Measurements from ENCODE around the gene NEDD8.
"Not testable (repeated sequence)": the region's sequence is repeated elsewhere in the genome, so short reads cannot be mapped to it uniquely, and the experiment has no call there.

Gene NEDD8

DNA sequence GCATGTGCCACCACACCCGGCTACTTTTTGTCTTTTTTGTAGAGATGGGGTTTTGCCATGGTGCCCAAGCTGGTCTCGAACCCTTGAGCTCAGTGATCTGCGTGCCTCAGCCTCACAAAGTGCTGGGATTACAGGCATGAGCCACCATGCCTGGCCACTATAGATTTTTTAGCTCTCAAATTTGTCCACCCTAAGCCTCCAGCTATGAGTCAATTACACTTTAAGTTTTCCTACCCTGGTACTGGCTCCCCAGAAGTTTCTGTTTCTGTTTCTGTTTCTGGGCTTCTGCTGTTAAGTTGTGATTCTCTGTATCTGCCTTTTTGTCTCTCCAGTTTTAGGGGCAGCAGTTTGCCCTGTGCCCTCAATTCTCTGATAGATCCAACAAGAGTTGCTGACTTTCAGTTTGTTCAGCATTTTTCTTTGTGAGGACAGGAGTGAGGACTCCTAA lies 14.6 kb upstream of the NEDD8 start:
- H3K27ac ChIP-seq, result no peak overlapping the region
- TF ChIP-seq ZFX (IDR thresholded peaks at IDR 0.05), result no peak
- TF ChIP-seq, protein P1, sequence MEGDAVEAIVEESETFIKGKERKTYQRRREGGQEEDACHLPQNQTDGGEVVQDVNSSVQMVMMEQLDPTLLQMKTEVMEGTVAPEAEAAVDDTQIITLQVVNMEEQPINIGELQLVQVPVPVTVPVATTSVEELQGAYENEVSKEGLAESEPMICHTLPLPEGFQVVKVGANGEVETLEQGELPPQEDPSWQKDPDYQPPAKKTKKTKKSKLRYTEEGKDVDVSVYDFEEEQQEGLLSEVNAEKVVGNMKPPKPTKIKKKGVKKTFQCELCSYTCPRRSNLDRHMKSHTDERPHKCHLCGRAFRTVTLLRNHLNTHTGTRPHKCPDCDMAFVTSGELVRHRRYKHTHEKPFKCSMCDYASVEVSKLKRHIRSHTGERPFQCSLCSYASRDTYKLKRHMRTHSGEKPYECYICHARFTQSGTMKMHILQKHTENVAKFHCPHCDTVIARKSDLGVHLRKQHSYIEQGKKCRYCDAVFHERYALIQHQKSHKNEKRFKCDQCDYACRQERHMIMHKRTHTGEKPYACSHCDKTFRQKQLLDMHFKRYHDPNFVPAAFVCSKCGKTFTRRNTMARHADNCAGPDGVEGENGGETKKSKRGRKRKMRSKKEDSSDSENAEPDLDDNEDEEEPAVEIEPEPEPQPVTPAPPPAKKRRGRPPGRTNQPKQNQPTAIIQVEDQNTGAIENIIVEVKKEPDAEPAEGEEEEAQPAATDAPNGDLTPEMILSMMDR (conservative IDR thresholded peaks at IDR 0.05), result no peak

DNA sequence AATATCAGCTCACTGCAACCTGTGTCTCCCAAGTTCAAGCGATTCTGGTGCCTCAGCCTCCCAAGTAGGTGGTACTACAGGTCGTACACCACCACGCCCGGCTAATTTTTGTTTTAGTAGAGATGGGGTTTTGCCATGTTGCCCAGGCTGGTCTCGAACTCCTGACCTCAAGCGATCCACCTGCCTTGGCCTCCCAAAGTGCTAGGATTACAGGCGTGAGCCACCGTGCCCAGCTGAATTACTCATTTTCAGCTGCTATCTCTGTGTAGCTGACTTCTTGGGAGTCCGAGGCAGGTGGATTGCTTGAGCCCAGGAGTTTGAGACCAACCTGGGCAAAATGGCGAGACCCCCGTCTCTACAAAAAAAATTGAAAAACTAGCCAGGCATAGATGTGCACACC lies 13.2 kb upstream of the NEDD8 start:
- not testable (repeated sequence) for H3K27ac ChIP-seq

DNA sequence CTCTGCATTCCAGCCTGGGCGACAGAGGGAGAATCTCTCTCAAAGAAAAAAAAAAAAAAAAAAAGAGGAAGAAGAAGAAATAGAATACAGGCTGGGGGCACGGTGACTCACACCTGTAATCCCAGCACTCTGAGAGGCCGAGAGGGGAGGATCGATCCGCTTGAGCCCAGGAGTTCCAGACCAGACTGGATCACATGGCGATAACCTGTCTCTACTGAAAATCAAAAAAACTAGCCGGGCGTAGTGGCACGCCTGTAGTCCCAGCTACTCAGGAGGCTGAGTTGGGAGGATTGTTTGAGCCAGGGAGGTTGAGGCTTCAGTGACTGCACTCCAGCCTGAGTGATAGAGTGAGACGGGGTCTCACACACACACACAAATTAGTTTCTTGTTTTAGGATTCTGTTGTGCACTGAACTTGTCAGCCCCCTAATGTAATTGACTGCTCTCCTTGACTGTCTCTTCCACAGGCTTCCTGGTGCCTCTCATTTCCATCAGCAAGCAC lies 11.2 kb upstream of the NEDD8 start:
- peak overlapping the region; percentile 79 for H3K27ac ChIP-seq
- TF ChIP-seq, protein P1 (conservative IDR thresholded peaks at IDR 0.05), result no peak
- TF ChIP-seq ZFX (IDR thresholded peaks at IDR 0.05), result no peak

DNA sequence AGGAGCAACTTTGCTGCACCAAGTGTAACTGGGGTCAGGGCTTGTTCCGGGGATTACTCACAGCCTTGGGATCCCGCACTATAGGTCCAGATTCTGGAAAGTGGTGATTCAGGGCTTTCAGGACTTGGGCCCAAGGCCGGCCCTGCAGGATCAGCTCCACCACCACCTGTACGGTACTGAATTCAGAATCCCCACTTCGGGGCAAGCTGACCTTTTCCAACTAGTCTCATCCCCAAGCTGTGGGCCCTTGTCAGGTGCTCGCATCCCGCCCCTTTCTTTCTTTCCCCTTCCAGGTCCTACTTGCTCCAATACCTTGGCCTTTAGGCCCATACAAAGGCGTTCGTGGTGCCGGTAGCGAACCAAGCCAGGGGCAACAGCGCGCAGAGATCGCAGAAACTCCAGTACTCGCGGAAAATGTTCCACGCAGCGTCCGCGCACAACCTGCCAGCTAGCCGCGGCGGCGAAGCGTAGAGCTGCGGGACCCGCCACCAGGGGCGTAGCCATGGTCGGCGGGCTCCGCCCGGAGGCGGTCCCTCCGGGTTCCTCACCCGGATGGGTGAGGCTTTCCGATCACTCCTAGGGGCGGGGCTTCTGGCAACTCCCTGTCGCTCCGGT lies 9.8 kb upstream of the NEDD8 start:
- peak overlapping the region; percentile 79 for H3K27ac ChIP-seq
- TF ChIP-seq, protein P1 (conservative IDR thresholded peaks at IDR 0.05), result no peak
- TF ChIP-seq ZFX (IDR thresholded peaks at IDR 0.05), result no peak

- H3K27ac ChIP-seq, result no peak overlapping the region
- TF ChIP-seq, protein P1 (conservative IDR thresholded peaks at IDR 0.05), result no peak
- no peak for TF ChIP-seq ZFX (IDR thresholded peaks at IDR 0.05)
Measured at GRCh38 chr14:24240110-24240918, 8.1 kb upstream of the NEDD8 start.

- H3K27ac ChIP-seq, result no peak overlapping the region
- TF ChIP-seq, protein P1 (conservative IDR thresholded peaks at IDR 0.05), result no peak
- TF ChIP-seq ZFX (IDR thresholded peaks at IDR 0.05), result no peak
Measured at GRCh38 chr14:24238527-24239037, 6.4 kb upstream of the NEDD8 start.

- TF ChIP-seq, protein P1 (conservative IDR thresholded peaks at IDR 0.05), result no peak
- no peak for TF ChIP-seq ZFX (IDR thresholded peaks at IDR 0.05)
- no peak overlapping the region for H3K27ac ChIP-seq
Measured at GRCh38 chr14:24238123-24238522, 6.0 kb upstream of the NEDD8 start.

Data from C4-2B (cell line).